HG03039 (cell line): Measurements from ENCODE around the gene SLC25A28.

Experiments used
- ATAC-seq: cut with Tn5 transposase; IDR thresholded peaks from one replicate; pipeline ENCODE4 v1.9.1; 2021; ENCODE audit warnings: mild to moderate bottlenecking, moderate library complexity; ENCODE audit not compliant: unreplicated experiment

Gene SLC25A28, protein sequence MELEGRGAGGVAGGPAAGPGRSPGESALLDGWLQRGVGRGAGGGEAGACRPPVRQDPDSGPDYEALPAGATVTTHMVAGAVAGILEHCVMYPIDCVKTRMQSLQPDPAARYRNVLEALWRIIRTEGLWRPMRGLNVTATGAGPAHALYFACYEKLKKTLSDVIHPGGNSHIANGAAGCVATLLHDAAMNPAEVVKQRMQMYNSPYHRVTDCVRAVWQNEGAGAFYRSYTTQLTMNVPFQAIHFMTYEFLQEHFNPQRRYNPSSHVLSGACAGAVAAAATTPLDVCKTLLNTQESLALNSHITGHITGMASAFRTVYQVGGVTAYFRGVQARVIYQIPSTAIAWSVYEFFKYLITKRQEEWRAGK

DNA sequence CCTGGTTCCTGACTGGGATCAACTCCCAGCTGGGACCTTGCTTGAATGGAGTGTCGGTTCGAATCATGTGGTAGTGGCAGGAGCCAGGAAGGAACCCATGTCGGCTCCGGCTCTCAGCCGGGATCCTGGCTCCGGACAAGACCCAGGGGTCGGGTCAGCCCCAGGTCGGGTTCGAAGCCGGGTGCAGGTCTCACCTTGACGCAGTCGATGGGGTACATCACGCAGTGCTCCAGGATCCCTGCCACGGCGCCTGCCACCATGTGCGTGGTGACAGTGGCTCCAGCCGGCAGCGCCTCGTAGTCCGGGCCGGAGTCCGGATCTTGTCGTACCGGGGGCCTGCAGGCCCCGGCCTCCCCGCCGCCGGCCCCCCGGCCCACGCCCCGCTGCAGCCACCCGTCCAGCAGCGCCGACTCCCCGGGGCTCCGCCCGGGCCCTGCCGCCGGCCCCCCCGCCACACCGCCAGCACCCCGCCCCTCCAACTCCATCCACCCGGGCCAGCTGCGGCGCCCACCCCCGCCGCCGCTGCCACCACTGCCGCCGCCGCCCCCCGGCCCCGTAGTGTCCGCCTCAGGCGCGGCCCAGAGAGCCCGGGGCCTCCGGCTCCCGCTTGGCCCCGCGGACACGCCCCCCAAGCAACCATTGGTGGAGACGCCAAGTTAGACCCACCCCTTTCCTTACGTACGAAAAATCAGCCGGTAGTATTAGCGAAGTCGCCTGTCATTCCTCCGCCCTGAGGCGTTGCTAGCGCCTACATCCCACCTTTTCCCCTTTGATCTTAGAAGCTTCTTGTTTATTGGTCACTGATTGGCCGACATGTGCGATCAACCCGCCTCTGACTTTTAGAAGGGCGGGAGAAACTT, at the start of gene SLC25A28:
SLC25A28 (minus strand) TSS at position 589 of the 860 bp plus-strand sequence; CDS start at position 485, 104 bp downstream.
- ATAC-seq, result peak; percentile 76

DNA sequence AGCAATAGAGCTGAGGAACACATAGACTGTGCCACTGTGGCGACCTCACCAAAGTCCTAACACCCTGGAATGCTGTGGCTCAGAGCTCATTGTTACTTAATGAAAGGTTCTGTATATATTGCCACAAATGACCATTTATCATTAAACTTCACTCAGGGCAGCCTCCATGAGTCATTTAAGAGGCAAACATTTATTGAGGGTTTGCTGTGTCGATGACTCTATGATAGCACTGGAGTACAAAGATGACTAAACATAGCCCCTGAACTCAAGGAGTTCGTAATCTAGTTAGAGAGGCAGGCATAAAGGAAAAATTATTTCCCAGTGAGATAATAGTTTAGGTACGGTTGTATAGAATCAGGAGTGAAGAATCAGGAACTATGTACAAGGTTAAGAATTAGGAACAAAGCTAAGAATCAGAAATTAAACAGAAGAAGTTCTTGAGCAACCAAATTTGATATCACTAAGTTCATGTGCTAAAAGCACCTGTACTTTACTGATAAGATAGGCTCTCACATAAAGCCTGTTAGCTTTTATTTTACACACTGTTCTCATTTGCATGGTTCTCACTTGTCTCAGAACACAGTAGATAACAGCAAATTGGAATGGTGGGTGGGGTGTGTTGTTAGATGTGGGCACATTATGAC, 47.0 kb upstream of the SLC25A28 start:
- ATAC-seq, result no peak

DNA sequence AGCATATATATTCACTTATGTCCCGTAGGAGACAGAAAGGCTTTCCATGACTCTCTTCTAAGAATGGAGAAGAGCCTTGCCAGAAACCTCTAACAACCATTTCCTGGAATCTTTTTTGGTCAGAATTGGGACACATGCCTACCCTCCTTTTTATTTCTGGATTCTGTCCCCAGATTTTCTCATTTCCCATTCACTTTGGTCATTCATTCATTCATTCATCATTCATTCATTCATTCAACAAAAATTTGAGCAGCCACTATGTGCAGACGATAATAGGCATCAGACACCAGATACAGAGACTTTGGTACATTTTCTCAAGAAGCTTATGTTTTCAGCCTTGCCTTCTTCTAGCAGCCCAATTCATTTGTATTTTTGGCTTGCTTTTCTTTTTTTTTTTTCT, 45.1 kb upstream of the SLC25A28 start:
- ATAC-seq, result no peak

DNA sequence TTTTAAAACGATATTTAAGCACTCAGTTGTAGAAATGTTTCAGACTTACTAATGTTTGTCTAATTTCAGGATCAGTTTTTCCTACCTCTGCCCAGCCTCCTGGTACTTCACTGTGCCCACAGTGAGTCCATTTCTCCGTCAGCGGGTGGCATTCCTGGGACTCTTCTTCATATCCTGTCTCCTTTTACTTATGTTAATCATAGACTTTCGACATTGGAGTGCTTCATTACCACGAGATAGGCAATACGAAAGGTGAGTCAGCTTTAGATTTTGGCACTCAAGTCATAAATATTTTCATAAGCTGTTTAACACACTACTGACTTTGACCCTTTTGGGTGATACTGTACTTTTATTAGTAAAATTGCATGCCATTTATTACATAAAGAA, 41.1 kb upstream of the SLC25A28 start:
- ATAC-seq, result no peak

DNA sequence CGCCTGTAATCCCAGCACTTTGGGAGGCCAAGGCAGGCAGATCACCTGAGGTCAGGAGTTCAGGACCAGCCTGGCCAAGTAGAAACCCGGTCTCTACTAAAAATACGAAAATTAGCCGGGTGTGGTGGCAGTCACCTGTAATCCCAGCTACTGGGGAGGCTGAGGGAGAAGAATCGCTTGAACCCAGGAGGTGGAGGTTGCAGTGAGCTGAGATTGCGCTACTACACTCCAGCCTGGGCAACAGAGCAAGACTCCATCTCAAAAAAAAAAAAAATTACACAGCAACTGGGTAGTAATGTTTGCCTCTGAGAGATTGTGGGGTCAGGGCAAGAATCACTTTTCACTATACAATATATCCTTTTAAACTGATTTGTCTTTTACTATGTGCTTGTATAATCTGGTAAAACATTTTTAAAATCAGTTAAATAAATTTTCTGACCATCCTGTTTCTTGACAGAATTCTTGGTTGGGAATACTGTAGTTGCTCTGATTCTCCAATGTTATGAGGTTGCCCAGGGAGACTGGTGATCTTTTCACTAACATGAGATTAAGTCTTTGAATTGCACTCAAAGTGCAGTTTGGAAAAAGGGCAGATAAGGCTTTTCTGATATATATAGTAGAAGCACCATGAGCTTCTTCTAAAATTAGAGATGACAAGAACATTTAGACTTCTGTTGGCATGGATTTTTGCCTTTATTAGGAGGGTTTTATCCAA, 40.6 kb upstream of the SLC25A28 start:
- no peak for ATAC-seq

DNA sequence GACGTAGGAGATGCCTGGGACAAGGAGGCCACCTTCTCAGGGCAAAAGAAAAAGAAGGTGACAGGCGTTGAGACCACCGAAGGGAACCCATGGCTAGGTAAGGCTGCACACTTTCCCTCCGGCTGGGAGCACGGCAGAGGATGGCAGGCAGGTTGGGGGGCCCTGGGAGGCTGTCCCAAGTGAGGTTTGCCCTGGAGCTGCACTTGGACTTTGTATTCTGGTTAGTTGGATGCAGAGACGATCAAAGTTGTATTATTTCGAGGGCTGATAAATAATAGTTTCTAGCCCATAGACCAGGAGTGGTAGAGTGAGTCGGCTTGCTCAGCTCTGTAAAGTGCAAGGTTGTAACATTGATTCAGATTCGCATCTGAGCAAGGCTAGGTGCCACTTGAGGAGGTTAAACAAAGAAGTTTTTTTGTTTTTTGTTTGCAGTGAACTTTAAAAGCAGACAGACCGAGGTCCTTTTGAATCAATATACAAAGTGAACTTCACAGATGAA, 39.7 kb upstream of the SLC25A28 start:
- ATAC-seq, result no peak

DNA sequence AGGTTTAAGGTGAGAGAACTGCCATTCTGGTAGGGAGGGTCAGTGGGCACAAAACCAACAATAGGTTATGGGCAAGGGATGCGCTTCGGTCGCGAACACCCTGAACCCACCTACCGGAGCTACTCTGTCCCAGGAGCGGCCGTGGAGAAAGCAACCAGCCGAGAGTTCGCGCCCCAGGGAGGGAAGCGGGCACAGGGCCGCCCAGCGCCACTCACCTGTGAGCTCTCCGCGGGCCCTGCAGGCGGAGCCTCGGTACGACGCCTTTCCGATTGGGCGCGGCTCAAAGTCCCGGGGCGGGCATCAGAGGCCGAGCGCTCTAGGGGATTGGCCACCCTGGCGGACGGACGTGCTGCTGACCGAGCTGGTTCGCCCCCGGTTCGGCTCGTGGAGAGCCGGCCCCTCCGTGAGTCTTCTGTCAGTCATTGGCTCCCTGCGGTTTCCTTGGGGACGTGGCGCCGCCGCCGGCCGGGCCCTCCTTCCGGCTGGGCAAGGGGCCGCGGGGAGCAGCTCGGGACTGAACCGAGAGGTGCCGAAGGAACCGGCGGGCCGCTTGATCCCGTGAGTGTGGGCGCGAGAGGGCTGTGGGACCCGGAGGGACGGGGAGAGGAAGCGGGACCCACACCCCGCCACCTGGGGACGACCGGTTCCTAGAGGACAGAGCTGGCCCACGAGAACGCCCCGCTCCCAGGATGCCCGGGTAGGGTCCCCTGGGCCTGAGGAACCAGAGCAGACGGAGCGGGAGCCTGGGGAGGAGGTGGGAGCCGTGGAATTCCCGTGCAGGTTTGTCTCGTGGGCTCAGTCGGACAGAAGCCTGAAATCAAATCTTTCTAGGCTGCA, 39.0 kb upstream of the SLC25A28 start, which contains the start of gene ENTPD7:
ENTPD7 (plus strand) TSS at position 479 of the 837 bp plus-strand sequence. CDS start 448 bp downstream, outside the sequence.
- peak; percentile 98 for ATAC-seq

DNA sequence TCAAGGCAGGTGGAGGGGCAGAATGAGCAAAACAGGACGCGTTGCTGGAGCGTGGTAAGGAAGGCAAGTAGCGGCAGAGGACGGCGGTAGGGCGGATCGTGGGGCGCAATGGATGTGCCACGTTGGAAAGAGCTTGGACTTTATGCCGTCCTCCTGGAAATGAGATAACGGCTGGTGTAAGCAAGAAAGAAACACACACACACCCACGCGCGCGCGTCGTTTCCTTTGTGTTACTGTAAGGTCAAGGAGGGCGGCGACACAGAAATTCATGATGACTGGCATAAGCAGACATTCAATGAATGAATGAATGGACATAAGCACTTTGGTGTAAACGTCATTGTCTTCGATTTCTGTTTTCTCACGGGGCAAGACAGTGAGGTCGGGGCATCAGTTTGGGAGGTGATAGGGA, 38.4 kb upstream of the SLC25A28 start:
- ATAC-seq, result peak; percentile 3

DNA sequence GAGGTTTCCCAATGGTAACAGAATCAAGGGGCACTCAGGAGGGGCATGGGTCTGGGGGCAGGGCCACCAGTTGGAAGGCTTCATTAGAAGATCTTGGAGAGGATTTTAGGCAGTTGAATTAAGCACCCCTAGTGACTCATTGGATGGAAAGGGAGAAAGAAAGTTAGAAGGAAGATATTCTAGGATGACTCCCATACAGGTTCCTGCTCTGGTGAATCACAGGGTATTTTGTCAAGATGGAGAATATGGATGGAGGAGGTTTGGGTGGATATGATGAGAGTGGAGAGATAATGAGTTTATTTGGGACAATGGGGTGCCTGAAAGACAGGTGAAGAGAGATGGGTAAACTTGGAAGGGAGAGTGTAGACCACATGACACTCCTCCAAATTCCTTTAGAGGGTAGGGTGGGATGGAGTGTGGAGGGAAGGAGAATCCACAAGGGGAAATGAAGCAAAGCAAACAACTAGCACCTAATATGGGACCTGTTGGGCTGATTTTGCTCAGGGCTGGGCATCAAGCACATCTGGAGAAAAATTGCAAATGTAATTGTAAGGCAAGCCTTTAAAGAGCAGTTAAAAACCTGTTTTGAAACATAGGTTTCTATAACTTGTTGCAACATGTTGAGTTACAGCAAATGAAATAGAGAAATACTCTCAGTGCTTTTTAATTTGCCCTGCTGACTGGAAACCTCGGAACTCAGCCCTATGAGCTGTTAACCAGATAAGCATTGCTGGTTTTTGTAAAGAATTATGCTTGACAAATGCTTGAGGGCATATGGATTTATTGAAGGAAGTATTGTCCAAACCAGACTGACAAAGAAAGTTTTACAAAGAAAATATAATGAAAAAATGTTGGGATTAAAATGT, 36.2 kb upstream of the SLC25A28 start:
- ATAC-seq, result no peak

DNA sequence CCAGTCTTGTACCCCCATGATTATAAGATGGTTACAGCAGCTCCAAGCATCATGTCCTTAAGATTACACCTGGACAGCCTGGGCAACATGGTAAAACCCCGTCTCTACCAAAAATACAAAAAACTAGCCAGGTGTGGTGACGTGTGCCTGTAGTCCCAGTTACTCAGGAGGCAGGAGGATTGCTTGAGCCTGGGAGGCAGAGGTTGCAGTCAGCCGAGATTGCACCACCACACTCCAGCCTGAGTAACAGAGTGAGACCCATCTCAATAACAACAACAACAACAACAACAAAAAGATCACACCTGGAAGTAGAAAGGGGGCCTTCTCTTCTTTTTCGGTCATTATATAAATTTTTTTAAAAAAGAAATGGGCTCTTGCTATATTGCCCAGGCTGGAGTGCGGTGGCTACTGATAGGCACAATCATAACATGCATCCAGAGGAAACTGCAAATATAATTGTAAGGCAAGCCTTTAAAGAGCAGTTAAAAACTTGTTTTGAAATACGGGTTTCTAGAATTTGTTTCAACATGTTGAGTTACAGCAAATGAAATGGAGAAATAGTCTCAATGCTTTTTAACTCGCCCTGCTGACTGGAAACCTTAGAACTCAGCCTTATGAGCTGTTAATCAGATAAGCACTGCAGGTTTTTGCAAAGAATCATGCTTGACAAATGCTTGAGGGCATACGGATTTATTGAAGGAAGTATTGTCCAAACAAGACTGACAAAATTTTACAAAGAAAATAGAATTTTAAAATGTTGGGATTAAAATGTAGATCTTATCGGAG, 34.3 kb upstream of the SLC25A28 start:
- no peak for ATAC-seq

DNA sequence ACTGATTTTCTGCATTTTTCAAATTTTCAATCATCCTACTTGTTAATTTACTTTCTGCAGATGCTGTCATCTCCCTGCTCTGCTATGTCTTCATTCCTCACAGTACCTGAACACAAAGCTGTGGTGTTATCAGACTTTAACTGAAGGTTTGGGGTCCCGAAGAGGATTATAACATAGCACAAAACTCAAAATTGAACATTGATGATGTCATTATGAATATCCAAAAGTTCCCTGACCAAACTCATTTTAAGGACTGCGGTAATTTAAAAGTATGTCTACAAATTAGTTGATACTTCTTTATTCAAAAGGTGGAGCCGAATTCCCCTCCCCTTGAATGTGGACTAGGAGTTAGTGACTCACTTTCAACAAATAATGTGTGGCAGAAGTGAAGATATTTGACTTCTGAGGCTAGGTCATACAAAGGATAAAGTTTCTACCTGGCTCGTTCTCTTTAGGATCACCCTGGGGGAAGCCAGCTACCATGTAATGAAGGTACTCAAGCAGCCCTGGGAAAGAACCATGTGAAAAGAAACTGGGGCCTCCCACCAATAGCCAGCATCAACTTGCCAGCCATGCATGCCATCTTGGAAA, 32.7 kb upstream of the SLC25A28 start:
- ATAC-seq, result no peak

DNA sequence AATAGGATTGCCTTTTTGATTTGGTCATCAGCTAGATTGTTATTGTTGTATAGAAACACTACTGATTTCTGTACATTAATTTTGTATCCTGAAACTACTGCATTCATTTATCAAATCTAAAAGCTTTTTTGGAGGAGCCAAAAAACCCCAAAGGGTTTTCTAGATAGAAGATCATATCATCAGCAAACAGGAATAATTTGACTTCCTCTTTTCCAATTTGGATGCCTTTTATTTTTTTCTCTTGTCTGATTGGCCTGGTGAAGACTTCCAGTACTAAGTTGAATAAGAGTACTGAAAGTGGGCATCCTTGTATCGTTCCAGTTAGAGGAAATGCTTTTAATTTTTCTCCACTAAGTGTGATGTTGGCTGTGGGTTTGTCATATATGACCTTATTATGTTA, 28.5 kb upstream of the SLC25A28 start:
- ATAC-seq, result no peak

DNA sequence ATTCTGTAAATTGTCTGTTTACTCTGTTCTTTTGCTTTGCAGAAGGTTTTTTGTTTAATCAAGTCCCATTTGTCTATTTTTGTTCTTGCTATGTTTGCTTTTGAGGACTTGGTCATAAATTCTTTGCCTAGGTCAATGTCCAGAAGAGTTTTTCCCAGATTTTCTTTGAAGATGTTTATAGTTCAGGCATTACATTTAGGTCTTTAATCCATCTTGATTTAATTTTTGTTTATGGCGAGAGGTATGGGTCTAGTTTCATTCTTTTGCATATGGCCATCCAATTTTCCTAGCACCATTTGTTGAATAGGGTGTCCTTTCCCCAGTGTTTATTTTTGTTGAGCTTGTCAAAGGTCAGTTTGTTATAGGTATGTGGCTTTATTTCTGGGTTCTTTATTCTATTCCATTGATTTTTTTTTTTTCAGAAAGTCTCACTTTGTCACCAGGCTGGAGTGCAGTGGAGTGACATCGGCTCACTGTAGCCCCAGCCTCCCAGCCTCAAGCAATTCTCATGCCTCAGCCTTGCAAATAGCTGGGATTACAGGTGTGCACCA, 27.4 kb upstream of the SLC25A28 start:
- no peak for ATAC-seq

DNA sequence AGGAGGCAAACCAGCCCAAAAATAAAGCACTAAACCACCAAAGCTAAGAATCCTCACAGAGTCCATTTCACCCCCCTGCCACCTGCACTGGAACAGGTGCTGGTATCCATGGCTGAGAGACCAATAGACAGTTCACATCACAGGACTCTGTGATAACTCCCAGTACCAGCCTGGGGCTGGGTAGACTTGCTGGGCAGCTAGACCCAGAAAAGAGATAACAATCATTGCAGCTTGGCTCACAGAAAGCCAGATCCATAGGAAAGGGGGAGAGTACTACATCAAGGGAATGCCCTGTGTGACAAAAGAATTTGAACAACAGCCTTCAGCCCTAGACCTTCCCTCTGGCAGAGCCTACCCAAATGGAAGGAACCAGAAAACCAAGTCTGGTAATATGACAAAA, 13.6 kb upstream of the SLC25A28 start:
- no peak for ATAC-seq

DNA sequence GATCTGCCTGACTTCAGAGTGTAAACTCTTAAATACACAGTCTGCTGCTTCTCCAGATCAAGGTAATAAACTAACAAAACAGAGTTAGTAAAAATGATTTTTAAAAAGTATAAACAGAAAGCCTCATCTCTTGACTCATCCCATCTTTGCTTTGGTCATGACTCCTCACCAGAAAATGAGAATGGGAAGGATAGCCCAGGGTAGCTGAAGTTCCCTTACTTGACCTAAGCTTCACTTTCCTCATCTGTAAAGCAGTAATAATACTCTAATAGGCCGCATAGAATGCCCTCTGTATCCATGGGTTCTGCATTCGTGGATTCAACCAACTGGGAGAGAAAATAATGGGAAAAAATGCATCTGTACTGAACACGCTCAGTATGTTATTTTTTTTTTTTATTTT, 11.3 kb upstream of the SLC25A28 start:
- no peak for ATAC-seq

DNA sequence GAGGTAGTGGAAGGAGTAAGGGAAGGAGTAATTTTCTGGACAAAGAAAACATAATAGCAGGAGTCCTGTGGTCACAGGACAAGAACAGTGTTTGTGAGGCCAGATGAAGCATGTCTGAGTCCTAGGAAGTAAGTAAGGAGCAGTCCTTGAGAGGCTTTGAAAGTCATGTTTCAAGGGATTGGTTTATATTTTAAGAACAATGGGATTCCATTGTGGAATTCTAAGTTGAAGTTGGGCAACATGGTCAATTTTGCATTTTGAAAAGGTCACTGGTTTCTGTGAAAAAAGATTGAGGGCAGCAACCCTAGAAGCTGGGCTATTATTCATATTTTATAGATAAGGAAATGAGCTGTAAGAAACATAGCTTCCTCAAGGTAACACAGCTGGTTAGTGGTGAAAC, 10.8 kb upstream of the SLC25A28 start:
- no peak for ATAC-seq

DNA sequence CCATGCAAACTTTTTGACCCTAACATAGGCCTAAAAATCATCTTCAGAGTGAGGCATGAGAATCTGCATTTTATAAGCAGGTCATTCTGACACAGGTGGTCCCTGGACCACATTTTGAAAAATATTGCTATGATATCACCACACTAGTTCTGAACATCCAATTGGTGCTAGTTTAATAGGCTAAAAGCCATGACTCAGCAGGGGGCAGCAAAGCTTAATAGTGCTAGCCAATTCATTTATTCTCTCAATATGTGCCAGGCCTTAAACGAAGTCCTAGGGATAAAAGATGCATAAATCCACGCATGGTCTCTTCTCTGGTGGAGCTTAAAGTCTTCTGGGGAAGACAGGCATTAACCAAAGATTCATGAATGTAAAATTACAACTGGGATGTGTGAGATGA, 10.2 kb upstream of the SLC25A28 start:
- no peak for ATAC-seq
